ENCODE data around the gene IL37.

The IL37 gene

GRCh38 chr2:112887964-112888749 is 22.8 kb upstream of the IL37 start:
- no peaks in the 10 kb centered on the region for H3K79me2 ChIP-seq
- TF ChIP-seq, protein P1, sequence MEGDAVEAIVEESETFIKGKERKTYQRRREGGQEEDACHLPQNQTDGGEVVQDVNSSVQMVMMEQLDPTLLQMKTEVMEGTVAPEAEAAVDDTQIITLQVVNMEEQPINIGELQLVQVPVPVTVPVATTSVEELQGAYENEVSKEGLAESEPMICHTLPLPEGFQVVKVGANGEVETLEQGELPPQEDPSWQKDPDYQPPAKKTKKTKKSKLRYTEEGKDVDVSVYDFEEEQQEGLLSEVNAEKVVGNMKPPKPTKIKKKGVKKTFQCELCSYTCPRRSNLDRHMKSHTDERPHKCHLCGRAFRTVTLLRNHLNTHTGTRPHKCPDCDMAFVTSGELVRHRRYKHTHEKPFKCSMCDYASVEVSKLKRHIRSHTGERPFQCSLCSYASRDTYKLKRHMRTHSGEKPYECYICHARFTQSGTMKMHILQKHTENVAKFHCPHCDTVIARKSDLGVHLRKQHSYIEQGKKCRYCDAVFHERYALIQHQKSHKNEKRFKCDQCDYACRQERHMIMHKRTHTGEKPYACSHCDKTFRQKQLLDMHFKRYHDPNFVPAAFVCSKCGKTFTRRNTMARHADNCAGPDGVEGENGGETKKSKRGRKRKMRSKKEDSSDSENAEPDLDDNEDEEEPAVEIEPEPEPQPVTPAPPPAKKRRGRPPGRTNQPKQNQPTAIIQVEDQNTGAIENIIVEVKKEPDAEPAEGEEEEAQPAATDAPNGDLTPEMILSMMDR (IDR thresholded peaks at IDR 0.05), result no peak
- no peaks in the 10 kb centered on the region for H3K36me3 ChIP-seq (ENCODE audit: control insufficient read depth, insufficient read depth, low read length)
- H3K27ac ChIP-seq, result no peak overlapping the region
- H3K9me3 ChIP-seq (ENCODE audit: control insufficient read depth, low read length), result no peaks in the 10 kb centered on the region
- H3K4me1 ChIP-seq, result no peaks in the 10 kb centered on the region
- no peak overlapping the region for H3K4me3 ChIP-seq (ENCODE audit: low read depth, low read length)
- no peak overlapping the region for H2AFZ ChIP-seq
- no peak overlapping the region for H3K9ac ChIP-seq
- no peaks in the 10 kb centered on the region for H3K27me3 ChIP-seq (ENCODE audit: control insufficient read depth, insufficient read depth, low read length)
- no peak overlapping the region for H3K4me2 ChIP-seq (ENCODE audit: low read length)

- no peaks in the 10 kb centered on the region for H3K4me1 ChIP-seq
- H3K9me3 ChIP-seq (ENCODE audit: control insufficient read depth, low read length), result no peaks in the 10 kb centered on the region
- no peaks in the 10 kb centered on the region for H3K79me2 ChIP-seq
- H3K36me3 ChIP-seq (ENCODE audit: control insufficient read depth, insufficient read depth, low read length), result no peaks in the 10 kb centered on the region
- H2AFZ ChIP-seq, result no peak overlapping the region
- no peak overlapping the region for H3K27ac ChIP-seq
- no peak overlapping the region for H3K4me2 ChIP-seq (ENCODE audit: low read length)
- TF ChIP-seq, protein P1 (IDR thresholded peaks at IDR 0.05), result no peak
- H3K27me3 ChIP-seq (ENCODE audit: control insufficient read depth, insufficient read depth, low read length), result no peaks in the 10 kb centered on the region
- no peak overlapping the region for H3K9ac ChIP-seq
- no peak overlapping the region for H3K4me3 ChIP-seq (ENCODE audit: low read depth, low read length)
Observed at GRCh38 chr2:112889976-112890375, 21.0 kb upstream of the IL37 start.

GRCh38 chr2:112891385-112891831 is 19.6 kb upstream of the IL37 start:
- Histone ChIP-seq H3K9me3 (ENCODE audit: control insufficient read depth, low read length) (no peaks in the 10 kb centered on the region), H3K27me3 (ENCODE audit: control insufficient read depth, insufficient read depth, low read length) (no peaks in the 10 kb centered on the region), H3K36me3 (ENCODE audit: control insufficient read depth, insufficient read depth, low read length) (no peaks in the 10 kb centered on the region), H3K4me1 (no peaks in the 10 kb centered on the region), H3K9ac (no peak overlapping the region), H3K79me2 (no peaks in the 10 kb centered on the region), H2AFZ (no peak overlapping the region), H3K4me3 (ENCODE audit: low read depth, low read length) (no peak overlapping the region), H3K27ac (no peak overlapping the region), H3K4me2 (ENCODE audit: low read length) (no peak overlapping the region)
- TF ChIP-seq, protein P1 (IDR thresholded peaks at IDR 0.05), result no peak

GRCh38 chr2:112893752-112894151 is 17.2 kb upstream of the IL37 start:
- no peaks in the 10 kb centered on the region for H3K9me3 ChIP-seq (ENCODE audit: control insufficient read depth, low read length)
- no peak overlapping the region for H2AFZ ChIP-seq
- no peaks in the 10 kb centered on the region for H3K4me1 ChIP-seq
- no peak overlapping the region for H3K27ac ChIP-seq
- no peak overlapping the region for H3K4me3 ChIP-seq (ENCODE audit: low read depth, low read length)
- H3K79me2 ChIP-seq, result no peaks in the 10 kb centered on the region
- no peaks in the 10 kb centered on the region for H3K27me3 ChIP-seq (ENCODE audit: control insufficient read depth, insufficient read depth, low read length)
- TF ChIP-seq, protein P1 (IDR thresholded peaks at IDR 0.05), result no peak
- H3K9ac ChIP-seq, result no peak overlapping the region
- H3K4me2 ChIP-seq (ENCODE audit: low read length), result no peak overlapping the region
- no peaks in the 10 kb centered on the region for H3K36me3 ChIP-seq (ENCODE audit: control insufficient read depth, insufficient read depth, low read length)

All from parathyroid adenoma (tissue), 2 donors.